Measurements from ENCODE around the gene ELOVL7. TPM values are rescaled to one million over a fixed set of nuclear protein-coding genes. Genes with fewer than 3 reads are reported as not detected.
A peak's percentile ranks its signal among the peaks of the same experiment; 100 is the strongest.

ELOVL7 gene
- total and polyA plus RNA-seq, 2 of the 8 experiments (the other 6 are each of a cell fraction or from before 2014, with no cell fraction given): 3.1 to 5.1 TPM

- TF ChIP-seq SP2 (IDR thresholded peaks at IDR 0.05; ENCODE audit: low read length): no peak
- 0 out of 2 replicates have a peak, but pooled peaks have one; percentile 5 for TF ChIP-seq YY1 (IDR thresholded peaks at IDR 0.05; ENCODE audit: low read depth, low read length)
- TF ChIP-seq CREB1 (IDR thresholded peaks at IDR 0.05): peak; percentile 63
- TF ChIP-seq SRF (IDR thresholded peaks at IDR 0.05; ENCODE audit: low read depth, low read length): no peak
- TF ChIP-seq POU5F1 (IDR thresholded peaks at IDR 0.05; ENCODE audit: low read depth, low read length): no peak
- no peak; the same call in 1 of the 2 replicates for TF ChIP-seq JUND (IDR thresholded peaks at IDR 0.05; ENCODE audit: low read length)
- TF ChIP-seq BACH1 (IDR thresholded peaks at IDR 0.05; ENCODE audit: low read length): peak; percentile 44
- TF ChIP-seq CEBPB (IDR thresholded peaks at IDR 0.05; ENCODE audit: low read depth, low read length): no peak
- peak; percentile 30; the same call in 1 of the 2 replicates for TF ChIP-seq FOSL1 (IDR thresholded peaks at IDR 0.05; ENCODE audit: insufficient read depth, low read depth, low read length)
- no peak for TF ChIP-seq SP4 (IDR thresholded peaks at IDR 0.05; ENCODE audit: low read length)
- no peak; a peak in 1 of 4 replicates for TF ChIP-seq SIN3A (conservative IDR thresholded peaks at IDR 0.05 in 1 of 2, IDR thresholded peaks at IDR 0.05 in 1 of 2; ENCODE audit: low read depth in 1 of 2, low read length in 2 of 2)
- no peak for TF ChIP-seq SP1 (IDR thresholded peaks at IDR 0.05; ENCODE audit: low read depth, low read length)
- 0 out of 2 replicates have a peak, but pooled peaks have one; percentile 10 for TF ChIP-seq SUZ12 (IDR thresholded peaks at IDR 0.05; ENCODE audit: low read length)
- TF ChIP-seq KDM1A (IDR thresholded peaks at IDR 0.05; ENCODE audit: borderline replicate concordance, low read length): no peak
- TF ChIP-seq, protein P1, sequence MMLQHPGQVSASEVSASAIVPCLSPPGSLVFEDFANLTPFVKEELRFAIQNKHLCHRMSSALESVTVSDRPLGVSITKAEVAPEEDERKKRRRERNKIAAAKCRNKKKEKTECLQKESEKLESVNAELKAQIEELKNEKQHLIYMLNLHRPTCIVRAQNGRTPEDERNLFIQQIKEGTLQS (IDR thresholded peaks at IDR 0.05; ENCODE audit: insufficient read depth, low read depth, low read length): no peak
- peak; percentile 69 for TF ChIP-seq PHF8 (conservative IDR thresholded peaks at IDR 0.05; ENCODE audit: low read depth, low read length)
- no peak for TF ChIP-seq JUN (IDR thresholded peaks at IDR 0.05; ENCODE audit: low read depth, low read length)
- TF ChIP-seq CBX8 (IDR thresholded peaks at IDR 0.05; ENCODE audit: borderline replicate concordance, low read depth, low read length): no peak
- TF ChIP-seq RNF2 (IDR thresholded peaks at IDR 0.05; ENCODE audit: borderline replicate concordance, low read depth, low read length, missing control alignments, poor library complexity, severe bottlenecking): no peak
- TF ChIP-seq KDM4A (IDR thresholded peaks at IDR 0.05; ENCODE audit: low read depth, low read length, severe bottlenecking): peak; percentile 79
- TF ChIP-seq SAP30 (IDR thresholded peaks at IDR 0.05; ENCODE audit: insufficient read depth, insufficient replicate concordance, low read length): no peak
- no peak for TF ChIP-seq TEAD4 (IDR thresholded peaks at IDR 0.05; ENCODE audit: low read depth, low read length)
- peak; percentile 78 for TF ChIP-seq TAF1 (IDR thresholded peaks at IDR 0.05; ENCODE audit: low read depth, low read length)
Observed at GRCh38 chr5:60843936-60844905, at the start of gene ELOVL7 (continued).
